AG09319 (cell line): Measurements from ENCODE around the gene KRTAP12-2.
"Not testable (repeated sequence)": the region's sequence is repeated elsewhere in the genome, so short reads cannot be mapped to it uniquely, and the experiment has no call there.

Experiments used
- DNase-seq: peaks from one replicate; pipeline ENCODE4 v3.0.0-alpha.2; 2010; ENCODE audit warnings: low read depth; ENCODE audit errors: extremely low read depth
- TF ChIP-seq, protein P1 (sequence below): IDR thresholded peaks from 2 replicates; pipeline ENCODE4 v1.5.1; 2011; ENCODE audit warnings: low read depth, mild to moderate bottlenecking, inconsistent platforms, low read length, moderate library complexity

The KRTAP12-2 gene

DNA sequence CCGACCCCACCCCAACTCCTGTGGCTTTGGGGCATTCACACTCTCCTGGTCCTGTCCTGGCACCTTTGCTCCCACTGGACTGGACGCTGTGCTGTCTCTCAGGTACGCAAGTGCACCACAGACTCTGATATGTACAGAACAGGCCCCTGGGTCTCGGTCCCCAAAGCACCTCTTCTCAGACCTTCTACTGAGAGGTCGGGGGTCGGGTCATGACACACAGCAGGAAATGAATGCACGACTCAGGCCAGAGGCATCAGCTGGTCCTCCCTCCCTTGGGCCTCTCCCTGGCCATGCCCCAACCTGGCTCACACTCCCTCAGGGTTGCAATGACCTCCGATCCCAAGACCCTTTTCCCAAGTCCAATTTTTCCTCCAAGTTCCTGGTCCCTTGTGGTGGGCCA lies 28.5 kb upstream of the KRTAP12-2 start:
- TF ChIP-seq, protein P1, sequence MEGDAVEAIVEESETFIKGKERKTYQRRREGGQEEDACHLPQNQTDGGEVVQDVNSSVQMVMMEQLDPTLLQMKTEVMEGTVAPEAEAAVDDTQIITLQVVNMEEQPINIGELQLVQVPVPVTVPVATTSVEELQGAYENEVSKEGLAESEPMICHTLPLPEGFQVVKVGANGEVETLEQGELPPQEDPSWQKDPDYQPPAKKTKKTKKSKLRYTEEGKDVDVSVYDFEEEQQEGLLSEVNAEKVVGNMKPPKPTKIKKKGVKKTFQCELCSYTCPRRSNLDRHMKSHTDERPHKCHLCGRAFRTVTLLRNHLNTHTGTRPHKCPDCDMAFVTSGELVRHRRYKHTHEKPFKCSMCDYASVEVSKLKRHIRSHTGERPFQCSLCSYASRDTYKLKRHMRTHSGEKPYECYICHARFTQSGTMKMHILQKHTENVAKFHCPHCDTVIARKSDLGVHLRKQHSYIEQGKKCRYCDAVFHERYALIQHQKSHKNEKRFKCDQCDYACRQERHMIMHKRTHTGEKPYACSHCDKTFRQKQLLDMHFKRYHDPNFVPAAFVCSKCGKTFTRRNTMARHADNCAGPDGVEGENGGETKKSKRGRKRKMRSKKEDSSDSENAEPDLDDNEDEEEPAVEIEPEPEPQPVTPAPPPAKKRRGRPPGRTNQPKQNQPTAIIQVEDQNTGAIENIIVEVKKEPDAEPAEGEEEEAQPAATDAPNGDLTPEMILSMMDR, result no peak
- DNase-seq, result no peak

DNA sequence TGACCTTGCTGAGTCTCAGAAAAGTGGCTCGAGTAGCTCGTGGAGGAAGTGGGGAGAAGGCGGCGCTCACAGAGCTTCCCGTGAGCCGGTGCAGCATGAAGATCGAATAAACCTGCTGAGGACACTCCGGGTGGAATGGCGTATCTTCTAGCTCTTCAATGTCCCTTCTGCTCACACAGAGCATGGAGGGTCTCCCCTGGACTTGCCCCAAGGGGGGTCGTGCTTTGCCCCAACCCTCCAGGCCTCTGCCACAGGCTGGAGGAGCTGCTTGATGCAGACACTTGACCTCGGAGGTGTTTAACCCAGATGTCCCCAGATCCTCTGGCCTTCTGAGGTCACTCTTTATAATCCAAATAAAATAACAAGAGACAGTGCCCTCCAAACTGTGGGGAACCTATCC lies 28.0 kb upstream of the KRTAP12-2 start:
- no peak for DNase-seq
- TF ChIP-seq, protein P1, result no peak

DNA sequence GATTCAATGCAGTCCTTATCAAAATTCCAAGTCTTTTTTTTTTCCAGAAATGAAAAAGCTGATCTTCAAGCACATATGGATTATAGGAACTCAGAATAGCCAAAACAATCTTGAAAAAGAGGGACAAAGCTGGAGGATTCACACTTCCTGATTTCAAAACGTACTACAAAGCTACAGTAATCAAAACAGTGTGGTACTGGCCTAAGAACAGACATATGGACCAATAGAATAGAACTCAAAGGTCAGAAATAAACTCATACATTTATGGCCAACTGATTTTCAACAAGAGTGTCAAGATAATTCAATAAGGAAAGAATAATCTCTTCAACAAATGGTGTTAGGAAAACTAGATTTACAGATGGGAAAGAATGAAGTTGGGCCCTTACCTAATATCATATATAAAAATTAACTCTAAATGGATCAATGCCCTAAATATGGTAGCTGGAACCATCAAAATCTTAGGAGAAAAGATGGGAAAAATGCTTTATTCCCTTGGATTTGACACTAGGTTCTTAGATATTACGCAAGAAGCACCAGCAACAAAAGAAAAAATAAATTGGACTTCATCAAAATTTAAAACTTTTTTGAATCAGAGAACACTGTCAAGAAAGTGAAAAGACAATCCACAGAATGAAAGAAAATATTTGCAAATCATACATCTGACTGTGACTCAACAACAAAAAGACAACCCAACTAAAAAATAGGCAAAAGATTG lies 26.2 kb upstream of the KRTAP12-2 start:
- DNase-seq, result no peak
- TF ChIP-seq, protein P1, result no peak

DNA sequence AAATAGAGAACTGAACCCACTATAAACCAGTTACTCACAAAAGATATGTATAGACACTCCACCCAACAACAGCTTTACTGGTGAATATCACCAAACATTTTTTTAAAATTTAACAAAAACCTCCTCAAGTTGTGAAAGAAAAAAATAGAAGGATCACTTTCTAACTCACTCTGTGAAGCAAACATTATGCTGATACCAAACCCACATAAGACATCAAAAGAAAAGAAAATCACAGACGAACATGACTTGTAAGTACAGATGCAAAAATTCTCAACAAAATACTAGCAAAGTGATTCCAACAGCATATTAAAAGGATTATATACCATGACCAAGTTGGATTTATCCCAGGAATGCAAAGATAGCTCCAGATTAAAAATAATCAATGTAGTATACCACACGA lies 25.0 kb upstream of the KRTAP12-2 start:
- no peak for DNase-seq
- TF ChIP-seq, protein P1, result no peak

DNA sequence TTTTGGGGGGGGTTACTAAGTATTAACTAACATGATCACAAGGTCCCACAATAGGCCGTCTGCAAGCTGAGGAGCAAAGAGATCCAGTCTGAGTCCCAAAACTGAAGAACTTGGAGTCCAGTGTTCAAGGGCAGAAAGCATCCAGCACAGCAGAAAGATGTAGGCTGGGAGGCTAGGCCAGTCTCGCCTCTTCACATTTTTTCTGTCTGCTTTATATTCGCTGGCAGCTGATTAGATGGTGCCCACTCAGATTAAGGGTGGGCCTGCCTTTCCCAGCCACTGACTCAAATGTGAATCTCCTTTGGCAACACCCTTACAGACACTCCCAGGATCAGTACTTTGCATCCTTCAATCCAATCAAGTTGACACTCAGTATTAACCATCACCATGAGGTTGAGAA lies 23.0 kb upstream of the KRTAP12-2 start:
- not testable (repeated sequence) for DNase-seq

DNA sequence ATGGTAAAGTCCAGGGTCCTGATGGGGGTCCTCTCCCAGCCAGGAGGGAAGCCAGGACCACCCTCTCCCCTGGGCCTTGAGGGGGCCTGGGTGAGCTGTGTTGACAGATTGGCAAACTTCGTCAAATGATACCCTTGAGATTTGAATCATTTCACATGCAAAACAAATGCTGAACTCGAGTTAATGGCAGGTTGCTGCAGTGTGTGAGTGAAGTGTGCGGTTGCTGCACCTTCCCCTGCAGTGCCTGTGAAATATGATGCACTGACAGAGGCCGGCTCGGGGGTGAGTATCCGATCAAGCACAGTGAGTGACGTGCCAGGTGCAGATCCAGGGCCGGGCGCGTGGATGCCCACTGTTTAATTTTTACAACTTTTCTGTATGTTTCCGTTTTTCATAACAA lies 20.9 kb upstream of the KRTAP12-2 start:
- no peak for DNase-seq
- TF ChIP-seq, protein P1, result no peak

DNA sequence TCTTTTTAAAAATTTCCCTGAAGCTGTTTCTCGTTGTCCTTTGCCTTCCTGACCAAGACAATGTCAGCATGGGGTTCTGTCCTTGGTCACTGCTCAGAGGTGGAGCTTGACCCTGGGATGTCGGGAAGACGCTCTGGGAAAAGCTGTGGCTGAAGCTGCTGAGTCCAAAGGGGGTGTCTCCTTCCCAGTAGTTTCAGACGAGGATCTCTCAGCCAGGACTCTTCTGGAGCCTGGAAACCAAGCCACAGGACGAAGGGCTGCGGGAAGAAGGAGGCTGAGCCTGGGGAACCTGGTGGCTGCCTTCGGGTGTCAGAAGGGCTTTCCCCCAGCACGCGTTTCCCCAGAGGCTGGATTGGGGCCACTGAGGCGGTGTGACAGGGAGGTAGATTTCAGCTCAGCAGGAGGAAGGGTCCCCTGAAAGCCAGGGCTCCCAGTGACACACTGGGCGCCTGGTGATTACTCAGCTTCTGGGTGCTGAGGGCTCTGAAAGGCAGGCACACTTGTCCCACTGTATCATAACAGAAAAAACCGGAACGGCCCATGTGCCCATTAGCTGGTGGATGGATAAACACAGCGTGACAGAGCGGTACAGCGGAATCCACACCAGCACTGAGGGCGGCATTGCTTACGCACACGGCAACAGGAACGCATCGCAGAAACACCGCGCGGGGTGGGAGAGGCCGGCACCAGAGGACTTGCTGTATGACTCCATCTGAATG lies 20.3 kb upstream of the KRTAP12-2 start:
- TF ChIP-seq, protein P1, result no peak
- no peak for DNase-seq
